RWPE1 (cell line): ENCODE data around the gene MIB1.

Experiments
- CTCF ChIA-PET: fragments of 350-600 bp; sonication (Branson Sonifier 250); formaldehyde crosslinking; extraction: SDS; loops from one replicate; lab custom pipeline; 2021; lab: Yijun Ruan, JAX
- POLR2A ChIA-PET: fragments of 400-600 bp; formaldehyde crosslinking; extraction: SDS; loops from one replicate; lab custom pipeline; 2020; ENCODE audit warnings: antibody characterized with exemption; ENCODE audit not compliant: low non-redundant PET; lab: Yijun Ruan, JAX
- DNase-seq: peaks from one replicate; pipeline ENCODE4 v3.0.0; 2012; ENCODE audit warnings: low spot score
- H3K27ac ChIP-seq: fragments of 450-650 bp; 2 replicates; pipeline ENCODE4 v1.5.1; 2017
- TF ChIP-seq, protein P1 (sequence below): fragments of 450-650 bp; conservative IDR thresholded peaks from 2 replicates; pipeline ENCODE4 v1.5.1; 2017; ENCODE audit warnings: low read depth, mild to moderate bottlenecking

MIB1 gene

DNA sequence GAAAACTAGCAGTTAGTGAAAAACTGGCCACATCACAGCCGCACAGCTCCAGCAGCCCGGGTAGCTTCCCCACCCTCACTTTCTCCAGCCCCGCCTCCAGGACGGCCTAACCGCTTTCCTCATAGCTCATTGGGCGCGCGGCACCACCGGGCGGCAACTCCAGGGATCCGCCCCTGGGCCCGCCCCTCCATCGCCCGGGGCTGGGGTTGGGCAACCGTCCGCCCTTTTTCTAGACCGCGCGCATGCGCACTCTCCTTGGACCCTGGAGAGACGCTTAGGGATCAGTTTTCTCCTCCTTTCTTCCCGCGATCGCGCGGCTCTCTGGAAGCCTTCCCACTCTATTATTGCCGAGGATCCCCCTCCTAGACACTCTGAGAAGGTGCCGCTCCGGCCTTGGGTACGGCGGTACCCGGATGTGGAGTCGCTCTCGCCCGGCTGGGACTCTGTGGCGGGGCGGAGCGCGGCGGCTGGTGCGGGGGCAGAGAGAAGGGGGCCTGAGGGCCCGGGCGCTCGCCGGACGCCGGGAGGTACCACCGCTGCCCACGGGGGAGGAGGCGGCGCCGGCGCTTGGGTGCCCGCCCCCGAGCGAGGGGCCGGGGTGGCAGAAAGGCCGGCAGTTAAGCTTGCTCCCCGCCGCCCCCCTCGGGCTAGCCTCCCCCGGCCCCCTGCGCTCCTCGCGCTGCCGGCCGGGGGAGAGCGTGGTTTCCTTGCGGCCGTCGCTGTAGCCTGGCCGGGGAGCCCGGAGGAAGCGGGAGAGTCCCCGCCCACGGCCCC is at the start of gene MIB1:
Gene MIB1 (plus strand): TSS at position 255 of the 774 bp plus-strand sequence. CDS start 792 bp downstream, outside the sequence.
- ChIA-PET POLR2A (no interaction called here), CTCF (no interaction called here)
- DNase-seq, result peak; percentile 94
- peak within 1 kb of the TSS; percentile 97 for H3K27ac ChIP-seq
- TF ChIP-seq, protein P1, sequence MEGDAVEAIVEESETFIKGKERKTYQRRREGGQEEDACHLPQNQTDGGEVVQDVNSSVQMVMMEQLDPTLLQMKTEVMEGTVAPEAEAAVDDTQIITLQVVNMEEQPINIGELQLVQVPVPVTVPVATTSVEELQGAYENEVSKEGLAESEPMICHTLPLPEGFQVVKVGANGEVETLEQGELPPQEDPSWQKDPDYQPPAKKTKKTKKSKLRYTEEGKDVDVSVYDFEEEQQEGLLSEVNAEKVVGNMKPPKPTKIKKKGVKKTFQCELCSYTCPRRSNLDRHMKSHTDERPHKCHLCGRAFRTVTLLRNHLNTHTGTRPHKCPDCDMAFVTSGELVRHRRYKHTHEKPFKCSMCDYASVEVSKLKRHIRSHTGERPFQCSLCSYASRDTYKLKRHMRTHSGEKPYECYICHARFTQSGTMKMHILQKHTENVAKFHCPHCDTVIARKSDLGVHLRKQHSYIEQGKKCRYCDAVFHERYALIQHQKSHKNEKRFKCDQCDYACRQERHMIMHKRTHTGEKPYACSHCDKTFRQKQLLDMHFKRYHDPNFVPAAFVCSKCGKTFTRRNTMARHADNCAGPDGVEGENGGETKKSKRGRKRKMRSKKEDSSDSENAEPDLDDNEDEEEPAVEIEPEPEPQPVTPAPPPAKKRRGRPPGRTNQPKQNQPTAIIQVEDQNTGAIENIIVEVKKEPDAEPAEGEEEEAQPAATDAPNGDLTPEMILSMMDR, result no peak

DNA sequence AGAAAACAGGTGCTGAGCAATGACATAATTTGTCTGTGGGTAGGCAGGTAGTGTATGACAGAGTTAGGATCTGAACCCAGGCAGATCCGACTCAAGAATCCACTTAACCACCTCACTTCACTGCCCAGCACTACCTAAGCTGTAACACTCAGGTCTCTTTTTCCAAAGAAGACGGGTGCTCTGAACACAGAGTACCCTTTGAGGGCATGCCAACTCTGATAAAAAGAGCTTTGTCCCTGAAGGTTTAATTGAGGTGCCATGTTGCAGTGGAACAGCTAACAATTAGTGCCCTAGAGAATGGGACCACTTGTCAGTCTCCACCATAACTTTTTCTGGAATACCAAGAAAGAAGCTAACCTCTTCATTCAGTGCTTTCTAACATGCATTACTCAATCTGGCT is 47.3 kb upstream of the MIB1 start:
- CTCF ChIA-PET, result no interaction called here
- no peak for DNase-seq
- no peak overlapping the region for H3K27ac ChIP-seq
- POLR2A ChIA-PET, result no interaction called here
- TF ChIP-seq, protein P1, result no peak

DNA sequence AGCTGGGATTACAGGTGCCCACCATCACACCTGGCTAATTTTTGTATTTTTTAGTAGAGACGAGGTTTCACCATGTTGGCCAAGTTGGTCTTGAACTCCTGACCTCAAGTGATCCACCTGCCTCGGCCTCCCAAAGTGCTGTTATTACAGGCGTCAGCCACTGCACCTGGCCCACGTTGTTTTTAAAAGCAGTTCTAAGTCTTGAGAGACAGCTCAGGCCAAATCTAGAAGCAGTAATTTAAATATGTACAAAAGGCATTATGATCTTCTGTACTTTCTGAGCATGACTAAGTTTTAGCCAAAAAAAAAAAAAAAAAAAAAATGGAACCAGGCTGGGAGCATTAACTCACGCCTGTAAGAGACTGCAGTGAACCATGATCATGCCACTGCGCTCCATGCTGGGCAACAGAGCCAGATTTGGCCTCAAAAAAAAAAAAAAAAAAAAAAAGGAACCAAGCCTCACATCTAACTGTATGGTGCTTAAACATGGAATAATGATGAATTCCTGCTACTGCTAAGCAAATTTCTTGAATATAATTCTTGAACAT is 40.0 kb upstream of the MIB1 start:
- TF ChIP-seq, protein P1, result no peak
- H3K27ac ChIP-seq, result no peak overlapping the region
- no peak for DNase-seq
- POLR2A ChIA-PET, result no interaction called here
- CTCF ChIA-PET, result no interaction called here

DNA sequence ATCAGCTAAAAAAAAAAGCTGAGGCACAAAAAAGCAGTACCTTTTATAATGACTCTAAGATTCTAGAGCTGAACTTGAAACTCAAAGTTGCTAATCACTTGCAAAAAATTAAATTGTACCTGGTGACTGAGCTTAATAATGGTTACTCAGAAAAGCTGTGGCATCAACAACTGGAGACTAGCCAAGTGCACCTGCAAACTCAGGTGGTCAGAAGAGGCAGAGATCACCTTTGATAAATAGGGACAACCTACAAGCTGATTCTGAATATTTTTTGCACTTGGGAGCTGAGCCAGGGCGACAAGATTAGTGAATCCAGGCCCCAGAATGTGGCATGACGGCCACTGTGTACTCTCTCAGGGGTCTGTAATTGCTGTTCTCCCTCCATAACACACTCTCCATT is 39.0 kb upstream of the MIB1 start:
- no peak for DNase-seq
- POLR2A ChIA-PET, result no interaction called here
- CTCF ChIA-PET, result no interaction called here
- H3K27ac ChIP-seq, result no peak overlapping the region
- TF ChIP-seq, protein P1, result no peak

DNA sequence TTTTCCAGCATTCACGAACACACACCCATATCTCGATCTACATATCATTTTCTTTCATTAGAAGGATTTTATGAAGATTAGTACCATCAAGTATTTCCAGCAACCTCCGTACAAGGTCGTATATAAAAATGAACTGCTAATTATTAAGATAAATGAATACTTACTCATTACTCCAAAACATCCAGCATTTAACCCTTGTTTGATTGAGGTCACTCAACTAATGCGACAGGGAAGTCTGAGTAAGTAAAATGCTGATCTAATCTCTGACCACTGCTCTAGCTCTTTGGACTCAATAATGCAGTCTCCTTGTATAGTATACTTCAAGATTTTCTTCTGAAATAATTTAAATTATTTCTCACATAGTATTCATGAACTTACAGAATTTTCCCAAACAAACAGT is 38.0 kb upstream of the MIB1 start:
- no peak for DNase-seq
- ChIA-PET POLR2A (no interaction called here), CTCF (no interaction called here)
- TF ChIP-seq, protein P1, result no peak
- no peak overlapping the region for H3K27ac ChIP-seq

DNA sequence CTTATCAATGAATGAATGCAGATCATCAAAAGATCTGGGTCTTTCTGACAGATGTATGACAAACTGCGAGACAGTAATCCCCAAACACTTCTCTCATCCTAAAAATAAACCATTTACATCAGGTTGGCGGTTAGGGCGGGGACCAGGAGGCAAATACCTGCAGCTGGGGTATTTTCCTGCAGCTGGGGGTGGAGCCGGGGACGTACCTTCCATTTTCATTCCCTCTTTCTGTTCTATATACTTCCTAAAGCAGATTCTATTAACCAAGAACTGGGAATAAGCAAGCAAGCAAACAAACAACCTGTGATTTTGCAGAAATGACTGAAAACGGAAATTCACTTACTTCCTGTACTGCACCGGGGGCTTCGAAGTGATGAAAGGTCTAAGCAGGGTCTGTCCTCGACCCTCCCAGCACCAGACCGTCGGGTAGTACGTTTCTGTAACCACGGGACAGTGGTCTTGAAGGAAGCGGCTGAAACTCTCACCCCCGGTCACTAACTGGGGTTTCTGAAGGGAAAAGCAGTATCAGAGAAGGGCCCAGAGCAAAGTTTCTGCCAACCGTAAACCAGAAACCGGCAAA is 37.3 kb upstream of the MIB1 start:
- peak overlapping the region; percentile 92 for H3K27ac ChIP-seq
- ChIA-PET POLR2A (interaction anchor here (0.6 kb wide), 1 partner anchor 39 kb away, joined by 6 read pairs; no protein-coding TSS in a partner anchor), CTCF (no interaction called here)
- TF ChIP-seq, protein P1, result no peak
- DNase-seq, result peak; percentile 56
